ENCODE measurements around the gene SNX5. TPM values are rescaled to one million over a fixed set of nuclear protein-coding genes. Genes with fewer than 3 reads are reported as not detected.

The SNX5 gene
- total RNA-seq, 1 experiment from 2014 or later = 159 TPM

GRCh38 chr20:17909869-17910321 lies 58.7 kb downstream of the SNX5 start (continued):
- TF ChIP-seq SP1 (IDR thresholded peaks at IDR 0.05; ENCODE audit: low read depth) = no peak
- no peak for TF ChIP-seq FOSL1 (IDR thresholded peaks at IDR 0.05; ENCODE audit: low read depth)

GRCh38 chr20:17905544-17905943 lies 63.0 kb downstream of the SNX5 start:
- BruUV-seq (replicated peaks) = no TSS peak
- DNase-seq (ENCODE audit: low read depth, low spot score) = no peak
- Histone ChIP-seq H3K27me3 (ENCODE audit: insufficient read depth, low read length) (no peaks in the 10 kb centered on the region), H3K36me3 (ENCODE audit: control insufficient read depth in 1 of 2, insufficient read depth in 2 of 2, low read length in 2 of 2) (no peaks in the 10 kb centered on the region), H3K9me2 (ENCODE audit: insufficient read depth) (no peaks in the 10 kb centered on the region), H3K4me3 (replicated peaks in 1 of 2; ENCODE audit: low read depth in 1 of 2, low read length in 2 of 2) (no peak overlapping the region), H3K9ac (ENCODE audit: low read length) (no peak overlapping the region), H3K4me2 (ENCODE audit: low read length) (no peak overlapping the region), H3K79me2 (ENCODE audit: insufficient read depth, low read length) (no peaks in the 10 kb centered on the region), H3K4me1 (ENCODE audit: control insufficient read depth in 1 of 2, insufficient read depth in 2 of 2, low read length in 2 of 2) (peaks cover 2 to 7% of the 10 kb centered on the region in 2 experiments; a peak in 3 of 4 replicates), H2AFZ (ENCODE audit: low read depth, low read length, poor library complexity, severe bottlenecking) (no peak overlapping the region), H4K20me1 (ENCODE audit: insufficient read depth) (no peaks in the 10 kb centered on the region), H3K9me3 (ENCODE audit: control insufficient read depth in 1 of 2, insufficient read depth in 1 of 2, low read depth in 1 of 2, low read length in 2 of 2) (no peaks in the 10 kb centered on the region), H3K27ac (ENCODE audit: low read depth, low read length) (no peak overlapping the region)
- ChIA-PET CTCF (no interaction called here), RAD21 (ENCODE audit: low non-redundant PET in 1 of 2, low total read pairs in 2 of 2, uncharacterized antibody in 2 of 2, unreplicated experiment in 2 of 2) (no interaction called here), POLR2A (no interaction called here)
- ATAC-seq = no peak
- intact Hi-C loops (cut with micrococcal nuclease) = no loop called here
- TF ChIP-seq SP1 (IDR thresholded peaks at IDR 0.05; ENCODE audit: low read depth) = no peak
- no peak for TF ChIP-seq ZBTB33 (IDR thresholded peaks at IDR 0.05; ENCODE audit: extremely low read depth, insufficient replicate concordance, low read length)
- TF ChIP-seq ZNF274 (IDR thresholded peaks at IDR 0.05; ENCODE audit: low read depth, low read length) = no peak
- TF ChIP-seq, protein P1, sequence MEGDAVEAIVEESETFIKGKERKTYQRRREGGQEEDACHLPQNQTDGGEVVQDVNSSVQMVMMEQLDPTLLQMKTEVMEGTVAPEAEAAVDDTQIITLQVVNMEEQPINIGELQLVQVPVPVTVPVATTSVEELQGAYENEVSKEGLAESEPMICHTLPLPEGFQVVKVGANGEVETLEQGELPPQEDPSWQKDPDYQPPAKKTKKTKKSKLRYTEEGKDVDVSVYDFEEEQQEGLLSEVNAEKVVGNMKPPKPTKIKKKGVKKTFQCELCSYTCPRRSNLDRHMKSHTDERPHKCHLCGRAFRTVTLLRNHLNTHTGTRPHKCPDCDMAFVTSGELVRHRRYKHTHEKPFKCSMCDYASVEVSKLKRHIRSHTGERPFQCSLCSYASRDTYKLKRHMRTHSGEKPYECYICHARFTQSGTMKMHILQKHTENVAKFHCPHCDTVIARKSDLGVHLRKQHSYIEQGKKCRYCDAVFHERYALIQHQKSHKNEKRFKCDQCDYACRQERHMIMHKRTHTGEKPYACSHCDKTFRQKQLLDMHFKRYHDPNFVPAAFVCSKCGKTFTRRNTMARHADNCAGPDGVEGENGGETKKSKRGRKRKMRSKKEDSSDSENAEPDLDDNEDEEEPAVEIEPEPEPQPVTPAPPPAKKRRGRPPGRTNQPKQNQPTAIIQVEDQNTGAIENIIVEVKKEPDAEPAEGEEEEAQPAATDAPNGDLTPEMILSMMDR (IDR thresholded peaks at IDR 0.05 in 2 of 3, conservative IDR thresholded peaks at IDR 0.05 in 1 of 3; ENCODE audit: borderline replicate concordance in 1 of 3, insufficient read depth in 1 of 3, low read depth in 2 of 3, low read length in 2 of 3) = no peak
- no peak for TF ChIP-seq POLR2A (IDR thresholded peaks at IDR 0.05; ENCODE audit: borderline replicate concordance, extremely low read depth, insufficient read depth, insufficient read length)
- no peak for TF ChIP-seq SIN3A (IDR thresholded peaks at IDR 0.05; ENCODE audit: low read depth)
- TF ChIP-seq, protein P2, sequence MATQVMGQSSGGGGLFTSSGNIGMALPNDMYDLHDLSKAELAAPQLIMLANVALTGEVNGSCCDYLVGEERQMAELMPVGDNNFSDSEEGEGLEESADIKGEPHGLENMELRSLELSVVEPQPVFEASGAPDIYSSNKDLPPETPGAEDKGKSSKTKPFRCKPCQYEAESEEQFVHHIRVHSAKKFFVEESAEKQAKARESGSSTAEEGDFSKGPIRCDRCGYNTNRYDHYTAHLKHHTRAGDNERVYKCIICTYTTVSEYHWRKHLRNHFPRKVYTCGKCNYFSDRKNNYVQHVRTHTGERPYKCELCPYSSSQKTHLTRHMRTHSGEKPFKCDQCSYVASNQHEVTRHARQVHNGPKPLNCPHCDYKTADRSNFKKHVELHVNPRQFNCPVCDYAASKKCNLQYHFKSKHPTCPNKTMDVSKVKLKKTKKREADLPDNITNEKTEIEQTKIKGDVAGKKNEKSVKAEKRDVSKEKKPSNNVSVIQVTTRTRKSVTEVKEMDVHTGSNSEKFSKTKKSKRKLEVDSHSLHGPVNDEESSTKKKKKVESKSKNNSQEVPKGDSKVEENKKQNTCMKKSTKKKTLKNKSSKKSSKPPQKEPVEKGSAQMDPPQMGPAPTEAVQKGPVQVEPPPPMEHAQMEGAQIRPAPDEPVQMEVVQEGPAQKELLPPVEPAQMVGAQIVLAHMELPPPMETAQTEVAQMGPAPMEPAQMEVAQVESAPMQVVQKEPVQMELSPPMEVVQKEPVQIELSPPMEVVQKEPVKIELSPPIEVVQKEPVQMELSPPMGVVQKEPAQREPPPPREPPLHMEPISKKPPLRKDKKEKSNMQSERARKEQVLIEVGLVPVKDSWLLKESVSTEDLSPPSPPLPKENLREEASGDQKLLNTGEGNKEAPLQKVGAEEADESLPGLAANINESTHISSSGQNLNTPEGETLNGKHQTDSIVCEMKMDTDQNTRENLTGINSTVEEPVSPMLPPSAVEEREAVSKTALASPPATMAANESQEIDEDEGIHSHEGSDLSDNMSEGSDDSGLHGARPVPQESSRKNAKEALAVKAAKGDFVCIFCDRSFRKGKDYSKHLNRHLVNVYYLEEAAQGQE (IDR thresholded peaks at IDR 0.05; ENCODE audit: low read depth) = no peak

Data from HCT116 (cell line).